Chondrocyte (in vitro differentiated cells): ENCODE results near the gene TMEM238. TPM values are rescaled to one million over a fixed set of nuclear protein-coding genes. Genes with fewer than 3 reads are reported as not detected.

Experiments used
- DNase-seq: peaks from one replicate; pipeline ENCODE4 v3.0.0; 2021; ENCODE audit warnings: mixed read lengths, low spot score
- H3K27ac Mint-ChIP-seq: one replicate; pipeline ENCODE4 v1.8.0; 2021; ENCODE audit warnings: mild to moderate bottlenecking, moderate library complexity, mixed read lengths; ENCODE audit not compliant: unreplicated experiment
- H3K27me3 Mint-ChIP-seq: 2 replicates; pipeline ENCODE4 v1.8.0; 2021; ENCODE audit warnings: low read depth, mixed read lengths
- H3K36me3 Mint-ChIP-seq: 2 replicates; pipeline ENCODE4 v1.8.0; 2021; ENCODE audit warnings: low read depth, mixed read lengths
- H3K4me1 Mint-ChIP-seq: 2 replicates; pipeline ENCODE4 v1.8.0; 2021; ENCODE audit warnings: low read depth, mild to moderate bottlenecking, mixed read lengths
- H3K4me3 Mint-ChIP-seq: one replicate; pipeline ENCODE4 v1.8.0; 2021; ENCODE audit warnings: mild to moderate bottlenecking, moderate library complexity, mixed read lengths; ENCODE audit not compliant: unreplicated experiment
- H3K9me3 Mint-ChIP-seq: 2 replicates; pipeline ENCODE4 v1.8.0; 2021; ENCODE audit warnings: low read depth, mixed read lengths
- CTCF ChIP-seq: fragments of 200-600 bp; sonication (generic); IDR thresholded peaks from 2 replicates; pipeline ENCODE4 v1.5.0; 2021; ENCODE audit warnings: antibody characterized with exemption, mild to moderate bottlenecking, moderate library complexity
- total RNA-seq: library from RNA; stranded (reverse); gene quantifications from 3 replicates; pipeline ENCODE4 v1.2.1, GENCODE V29; 2021

Gene TMEM238
- total RNA-seq, 1 donor from 2014 or later: 1.0 TPM

GRCh38 chr19:55341595-55342531 lies 42.2 kb downstream of the TMEM238 start:
- no peaks in the 10 kb centered on the region for H3K36me3 Mint-ChIP-seq
- no peak for TF ChIP-seq CTCF
- DNase-seq: no peak
- H3K4me3 Mint-ChIP-seq: peak overlapping the region; percentile 40
- H3K27me3 Mint-ChIP-seq: no peaks in the 10 kb centered on the region
- no peaks in the 10 kb centered on the region for H3K9me3 Mint-ChIP-seq
- H3K4me1 Mint-ChIP-seq: peaks cover 39% of the 10 kb centered on the region
- H3K27ac Mint-ChIP-seq: no peak overlapping the region

GRCh38 chr19:55341171-55341588 lies 42.9 kb downstream of the TMEM238 start:
- no peaks in the 10 kb centered on the region for H3K27me3 Mint-ChIP-seq
- no peaks in the 10 kb centered on the region for H3K9me3 Mint-ChIP-seq
- H3K36me3 Mint-ChIP-seq: no peaks in the 10 kb centered on the region
- no peak overlapping the region for H3K27ac Mint-ChIP-seq
- TF ChIP-seq CTCF: no peak
- H3K4me1 Mint-ChIP-seq: peaks cover 39% of the 10 kb centered on the region
- no peak for DNase-seq
- H3K4me3 Mint-ChIP-seq: peak overlapping the region; percentile 78

DNA sequence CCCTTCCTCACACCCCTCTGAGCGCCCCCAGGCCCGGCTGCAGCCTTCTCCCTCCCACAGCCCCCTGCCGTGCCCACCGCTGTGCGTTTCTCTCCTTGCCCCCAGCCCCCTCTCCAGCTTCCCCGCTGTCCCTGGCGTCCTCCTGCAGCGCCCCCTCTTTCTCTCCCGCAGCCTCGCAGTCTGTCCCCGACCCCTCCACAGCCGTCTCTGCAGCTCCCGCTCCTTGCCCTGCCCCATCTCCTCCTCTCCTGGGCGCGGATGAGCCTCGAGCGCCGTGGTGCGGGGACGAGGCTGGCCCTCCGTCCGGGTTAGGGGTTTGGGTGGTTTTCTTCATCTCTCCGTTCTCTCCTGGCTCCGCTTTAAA lies 43.3 kb downstream of the TMEM238 start:
- H3K4me1 Mint-ChIP-seq: peaks cover 39% of the 10 kb centered on the region
- DNase-seq: no peak
- H3K36me3 Mint-ChIP-seq: no peaks in the 10 kb centered on the region
- no peak overlapping the region for H3K27ac Mint-ChIP-seq
- H3K27me3 Mint-ChIP-seq: no peaks in the 10 kb centered on the region
- no peaks in the 10 kb centered on the region for H3K9me3 Mint-ChIP-seq
- peak; percentile 30 for TF ChIP-seq CTCF
- H3K4me3 Mint-ChIP-seq: peak overlapping the region; percentile 78

DNA sequence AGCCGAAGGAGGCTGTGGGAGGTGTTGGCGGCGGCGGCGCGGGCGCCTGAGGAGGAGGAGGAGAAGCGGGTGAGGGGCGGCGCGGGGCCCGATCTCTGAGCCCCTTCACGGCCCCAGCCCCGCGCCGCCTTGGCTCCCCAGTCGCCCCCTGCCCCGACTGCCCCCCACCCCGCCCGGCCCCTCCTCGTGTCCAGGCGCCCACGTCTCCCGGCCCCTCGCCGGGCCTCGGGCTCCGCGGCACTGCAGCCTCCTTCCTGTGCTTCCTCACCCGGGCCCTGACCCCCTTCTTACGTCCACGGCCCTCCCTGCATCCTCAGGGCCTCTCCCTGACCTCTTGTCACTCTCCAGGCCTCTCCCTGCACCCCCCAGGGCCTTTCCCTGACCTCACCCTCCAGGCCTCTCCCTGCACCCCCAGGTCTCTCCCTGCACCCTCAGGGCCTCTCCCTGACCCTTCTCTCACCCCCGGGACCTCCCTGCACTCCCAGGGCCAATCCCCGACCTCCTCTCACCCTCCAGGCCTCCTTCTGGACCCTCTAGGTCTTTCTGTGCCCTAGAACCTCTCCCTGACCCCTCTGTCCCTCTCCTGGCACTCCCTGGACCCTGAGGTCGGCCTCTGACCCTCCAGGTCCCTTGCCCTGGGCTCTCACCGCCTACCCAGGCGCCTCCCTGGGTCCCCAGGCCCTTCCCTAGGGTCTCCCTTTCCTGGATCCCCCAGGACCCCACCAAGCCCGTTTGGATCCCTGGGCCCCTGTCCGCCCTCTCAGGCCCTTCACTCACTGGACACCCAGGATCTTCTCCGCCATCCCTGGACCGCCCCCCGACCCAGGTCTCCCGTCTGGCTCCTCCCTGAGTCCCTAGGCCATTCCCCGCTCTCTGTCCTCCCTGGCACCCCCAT lies 44.0 kb downstream of the TMEM238 start:
- H3K27ac Mint-ChIP-seq: peak overlapping the region; percentile 87
- H3K4me1 Mint-ChIP-seq: peaks cover 33% of the 10 kb centered on the region
- H3K4me3 Mint-ChIP-seq: peak overlapping the region; percentile 78
- H3K27me3 Mint-ChIP-seq: no peaks in the 10 kb centered on the region
- DNase-seq: no peak
- TF ChIP-seq CTCF: no peak
- no peaks in the 10 kb centered on the region for H3K9me3 Mint-ChIP-seq
- H3K36me3 Mint-ChIP-seq: no peaks in the 10 kb centered on the region
